PC-9 (cell line): ENCODE data around the gene FOLR1.

ENCODE experiments used
- CTCF ChIP-seq: fragments of 200-600 bp; sonication (generic); conservative IDR thresholded peaks from 2 replicates; pipeline ENCODE4 v1.6.1; 2017; ENCODE audit warnings: mixed run types, antibody characterized with exemption, mild to moderate bottlenecking, moderate library complexity
- EZH2 ChIP-seq: fragments of 200-600 bp; sonication (generic); IDR thresholded peaks from 2 replicates; pipeline ENCODE4 v1.8.0; 2017; ENCODE audit warnings: antibody characterized with exemption, low read depth

- TF ChIP-seq CTCF (no peak), EZH2 (no peak)
These were observed 32.8 kb downstream of the FOLR1 start, which contains the start of gene INPPL1 for GRCh38 chr11:72224564-72225410.
